GM23338 (cell line): ENCODE results near the gene CDCA4.

ENCODE experiments used
- CTCF ChIP-seq, 2 experiments: fragments of 200-600 bp in 1 of 2; sonication (generic) in 1 of 2; conservative IDR thresholded peaks; 2 replicates each; pipeline versions ENCODE4 v1.5.1 to v1.6.1; 2016 to 2017; ENCODE audit warnings: antibody characterized with exemption in 2 of 2, low read depth in 2 of 2, mild to moderate bottlenecking in 2 of 2, moderate library complexity in 1 of 2
- REST ChIP-seq: IDR thresholded peaks from one replicate; pipeline ENCODE4 v1.6.1; 2018; ENCODE audit warnings: antibody characterized with exemption; ENCODE audit not compliant: unreplicated experiment

- TF ChIP-seq CTCF (conservative IDR thresholded peaks at IDR 0.05; ENCODE audit: low read depth in 2 of 2) (peak; percentile 14 to 50; a peak in 3 of 4 replicates), REST (no peak)
These were observed 38.4 kb upstream of the CDCA4 start for GRCh38 chr14:105059035-105059924.
